ENCODE data around the gene DUSP15. TPM values are rescaled to one million over a fixed set of nuclear protein-coding genes. Genes with fewer than 3 reads are reported as not detected.

The DUSP15 gene
- total RNA-seq, 1 donor from 2014 or later = not detected

GRCh38 chr20:31894980-31895675 is 24.8 kb upstream of the DUSP15 start:
- no peak for TF ChIP-seq CTCF (conservative IDR thresholded peaks at IDR 0.05; ENCODE audit: low read depth, low read length)
- DNase-seq (ENCODE audit: low read depth) = peak; percentile 27
- H3K4me3 ChIP-seq (ENCODE audit: low read depth, low read length) = no peak overlapping the region

- no peak overlapping the region for H3K4me3 ChIP-seq (ENCODE audit: low read depth, low read length)
- no peak for DNase-seq (ENCODE audit: low read depth)
- no peak for TF ChIP-seq CTCF (conservative IDR thresholded peaks at IDR 0.05; ENCODE audit: low read depth, low read length)
These were observed 20.3 kb upstream of the DUSP15 start for GRCh38 chr20:31890646-31891045.

GRCh38 chr20:31883829-31884228 is 13.5 kb upstream of the DUSP15 start:
- DNase-seq (ENCODE audit: low read depth) = no peak
- no peak overlapping the region for H3K4me3 ChIP-seq (ENCODE audit: low read depth, low read length)
- no peak for TF ChIP-seq CTCF (conservative IDR thresholded peaks at IDR 0.05; ENCODE audit: low read depth, low read length)

GRCh38 chr20:31881945-31882344 is 11.6 kb upstream of the DUSP15 start:
- H3K4me3 ChIP-seq (ENCODE audit: low read depth, low read length) = no peak overlapping the region
- no peak for DNase-seq (ENCODE audit: low read depth)
- TF ChIP-seq CTCF (conservative IDR thresholded peaks at IDR 0.05; ENCODE audit: low read depth, low read length) = no peak

- TF ChIP-seq CTCF (conservative IDR thresholded peaks at IDR 0.05; ENCODE audit: low read depth, low read length) = no peak
- peak overlapping the region; percentile 79 for H3K4me3 ChIP-seq (ENCODE audit: low read depth, low read length)
- DNase-seq (ENCODE audit: low read depth) = peak; percentile 67
These were observed 9.0 kb upstream of the DUSP15 start for GRCh38 chr20:31879143-31879987.

GRCh38 chr20:31877684-31878083 is 7.4 kb upstream of the DUSP15 start:
- no peak overlapping the region for H3K4me3 ChIP-seq (ENCODE audit: low read depth, low read length)
- TF ChIP-seq CTCF (conservative IDR thresholded peaks at IDR 0.05; ENCODE audit: low read depth, low read length) = no peak
- no peak for DNase-seq (ENCODE audit: low read depth)
